ENCODE measurements around the gene ENPP6.

DNA sequence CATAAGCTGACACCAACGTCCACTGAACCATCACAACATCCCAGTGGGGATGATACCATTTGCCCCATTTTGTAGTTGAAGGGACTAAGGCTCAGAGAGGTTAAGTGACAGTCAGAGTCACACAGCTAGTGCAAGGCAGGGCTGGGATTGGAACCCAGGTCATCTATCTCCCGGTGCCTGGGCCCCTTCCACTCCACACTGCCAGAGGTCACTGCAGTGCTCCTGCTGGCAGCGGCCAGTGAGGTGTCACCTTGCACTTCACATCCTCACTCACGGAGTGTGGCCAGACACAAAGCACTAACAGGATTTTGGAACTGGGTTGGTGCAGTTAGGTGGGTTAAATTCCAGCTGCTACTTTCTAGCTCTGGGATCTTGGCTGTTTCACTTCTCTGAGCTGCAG is 118.7 kb downstream of the ENPP6 start:
- no peak for TF ChIP-seq EZH2 (IDR thresholded peaks at IDR 0.05; ENCODE audit: low read length, unreplicated experiment)
- TF ChIP-seq, protein P1, sequence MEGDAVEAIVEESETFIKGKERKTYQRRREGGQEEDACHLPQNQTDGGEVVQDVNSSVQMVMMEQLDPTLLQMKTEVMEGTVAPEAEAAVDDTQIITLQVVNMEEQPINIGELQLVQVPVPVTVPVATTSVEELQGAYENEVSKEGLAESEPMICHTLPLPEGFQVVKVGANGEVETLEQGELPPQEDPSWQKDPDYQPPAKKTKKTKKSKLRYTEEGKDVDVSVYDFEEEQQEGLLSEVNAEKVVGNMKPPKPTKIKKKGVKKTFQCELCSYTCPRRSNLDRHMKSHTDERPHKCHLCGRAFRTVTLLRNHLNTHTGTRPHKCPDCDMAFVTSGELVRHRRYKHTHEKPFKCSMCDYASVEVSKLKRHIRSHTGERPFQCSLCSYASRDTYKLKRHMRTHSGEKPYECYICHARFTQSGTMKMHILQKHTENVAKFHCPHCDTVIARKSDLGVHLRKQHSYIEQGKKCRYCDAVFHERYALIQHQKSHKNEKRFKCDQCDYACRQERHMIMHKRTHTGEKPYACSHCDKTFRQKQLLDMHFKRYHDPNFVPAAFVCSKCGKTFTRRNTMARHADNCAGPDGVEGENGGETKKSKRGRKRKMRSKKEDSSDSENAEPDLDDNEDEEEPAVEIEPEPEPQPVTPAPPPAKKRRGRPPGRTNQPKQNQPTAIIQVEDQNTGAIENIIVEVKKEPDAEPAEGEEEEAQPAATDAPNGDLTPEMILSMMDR (conservative IDR thresholded peaks at IDR 0.05; ENCODE audit: low read depth, low read length): no peak

Measured in PC-3 (cell line).